GM21515 (cell line): ENCODE data around the gene AMMECR1.

Experiments
- ATAC-seq: cut with Tn5 transposase; IDR thresholded peaks from one replicate; pipeline ENCODE4 v1.9.1; 2021; ENCODE audit not compliant: unreplicated experiment

Gene AMMECR1

GRCh38 chrX:110214684-110215083, 103.2 kb downstream of the AMMECR1 start:
- ATAC-seq = no peak

GRCh38 chrX:110213183-110213582, 104.7 kb downstream of the AMMECR1 start:
- ATAC-seq = no peak

- ATAC-seq = no peak
Observed at GRCh38 chrX:110212299-110212698, 105.6 kb downstream of the AMMECR1 start.

- ATAC-seq = no peak
Observed at GRCh38 chrX:110211340-110211739, 106.5 kb downstream of the AMMECR1 start.

GRCh38 chrX:110210417-110211139, 107.3 kb downstream of the AMMECR1 start:
- no peak for ATAC-seq

GRCh38 chrX:110208092-110208491, 109.8 kb downstream of the AMMECR1 start:
- ATAC-seq = no peak

GRCh38 chrX:110204986-110205385, 112.9 kb downstream of the AMMECR1 start:
- ATAC-seq = no peak

- no peak for ATAC-seq
Observed at GRCh38 chrX:110201799-110202198, 116.1 kb downstream of the AMMECR1 start.

GRCh38 chrX:110194977-110195376, 122.9 kb downstream of the AMMECR1 start:
- no peak for ATAC-seq

GRCh38 chrX:110192516-110192915, 125.4 kb downstream of the AMMECR1 start:
- ATAC-seq = no peak

GRCh38 chrX:110188701-110189558, 129.0 kb downstream of the AMMECR1 start:
- ATAC-seq = no peak

- no peak for ATAC-seq
Observed at GRCh38 chrX:110183314-110183713, 134.6 kb downstream of the AMMECR1 start.

GRCh38 chrX:110182865-110183264, 135.0 kb downstream of the AMMECR1 start:
- ATAC-seq = no peak

- ATAC-seq = no peak
Observed at GRCh38 chrX:110182362-110182761, 135.5 kb downstream of the AMMECR1 start.

- ATAC-seq = no peak
Observed at GRCh38 chrX:110181459-110182137, 136.3 kb downstream of the AMMECR1 start.

- ATAC-seq = peak; percentile 91
Observed at GRCh38 chrX:110180928-110181310, 137.0 kb downstream of the AMMECR1 start.

GRCh38 chrX:110180176-110180927, 137.5 kb downstream of the AMMECR1 start:
- ATAC-seq = peak; percentile 40

- no peak for ATAC-seq
Observed at GRCh38 chrX:110178179-110178865, 139.6 kb downstream of the AMMECR1 start.

GRCh38 chrX:110175696-110176095, 142.2 kb downstream of the AMMECR1 start:
- ATAC-seq = no peak

- no peak for ATAC-seq
Observed at GRCh38 chrX:110175146-110175545, 142.7 kb downstream of the AMMECR1 start.
